ENCODE results near the gene IQGAP2.
A peak's percentile ranks its signal among the peaks of the same experiment; 100 is the strongest.

The IQGAP2 gene

DNA sequence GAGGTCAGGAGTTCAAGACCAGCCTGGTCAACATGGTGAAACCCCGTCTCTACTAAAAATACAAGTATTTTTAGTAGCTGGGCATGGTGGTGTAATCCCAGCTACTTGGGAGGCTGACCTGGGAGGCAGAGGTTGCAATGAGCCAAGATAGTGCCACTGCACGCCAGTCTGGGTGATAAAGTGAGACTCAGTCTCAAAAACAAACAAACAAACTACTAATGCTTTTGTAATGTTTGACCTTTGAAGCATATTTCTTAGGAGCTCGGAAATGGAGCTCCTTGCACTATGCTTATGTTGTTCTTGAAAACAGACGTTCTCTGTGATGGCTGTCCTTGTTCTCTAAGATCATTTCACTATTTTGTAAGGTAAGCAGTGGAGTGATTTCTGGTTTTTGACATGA, 214.1 kb downstream of the IQGAP2 start:
- DNase-seq: no peak

- no peak for DNase-seq
These were observed 214.6 kb downstream of the IQGAP2 start for GRCh38 chr5:76617675-76618074.

DNA sequence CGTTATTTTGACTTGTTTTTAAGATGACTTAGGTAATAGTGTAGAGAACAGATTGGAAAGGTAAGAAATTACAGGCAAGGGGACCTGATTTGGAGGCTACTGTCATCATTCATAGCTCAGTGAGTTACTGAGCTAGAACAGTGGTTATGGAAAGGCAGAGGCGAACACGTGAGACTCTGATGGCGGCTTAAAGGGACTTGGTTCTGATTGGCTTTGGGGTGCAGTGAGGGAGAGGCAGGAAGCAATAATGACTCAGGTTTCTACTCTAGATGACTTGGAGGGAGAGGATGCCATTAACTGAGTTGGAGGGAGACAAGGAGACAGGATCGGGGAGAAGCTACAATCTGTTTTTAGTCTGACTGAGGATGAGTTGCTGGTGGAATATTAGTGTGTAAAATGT, 217.1 kb downstream of the IQGAP2 start:
- DNase-seq: no peak

- DNase-seq: no peak
These were observed 219.0 kb downstream of the IQGAP2 start for GRCh38 chr5:76622076-76622475.

GRCh38 chr5:76622973-76623596, 220.0 kb downstream of the IQGAP2 start, which contains the start of gene F2RL2:
TSS of gene F2RL2 (minus strand) at chr5:76623403. CDS start at chr5:76623230, 173 bp downstream.
- no peak for DNase-seq

DNA sequence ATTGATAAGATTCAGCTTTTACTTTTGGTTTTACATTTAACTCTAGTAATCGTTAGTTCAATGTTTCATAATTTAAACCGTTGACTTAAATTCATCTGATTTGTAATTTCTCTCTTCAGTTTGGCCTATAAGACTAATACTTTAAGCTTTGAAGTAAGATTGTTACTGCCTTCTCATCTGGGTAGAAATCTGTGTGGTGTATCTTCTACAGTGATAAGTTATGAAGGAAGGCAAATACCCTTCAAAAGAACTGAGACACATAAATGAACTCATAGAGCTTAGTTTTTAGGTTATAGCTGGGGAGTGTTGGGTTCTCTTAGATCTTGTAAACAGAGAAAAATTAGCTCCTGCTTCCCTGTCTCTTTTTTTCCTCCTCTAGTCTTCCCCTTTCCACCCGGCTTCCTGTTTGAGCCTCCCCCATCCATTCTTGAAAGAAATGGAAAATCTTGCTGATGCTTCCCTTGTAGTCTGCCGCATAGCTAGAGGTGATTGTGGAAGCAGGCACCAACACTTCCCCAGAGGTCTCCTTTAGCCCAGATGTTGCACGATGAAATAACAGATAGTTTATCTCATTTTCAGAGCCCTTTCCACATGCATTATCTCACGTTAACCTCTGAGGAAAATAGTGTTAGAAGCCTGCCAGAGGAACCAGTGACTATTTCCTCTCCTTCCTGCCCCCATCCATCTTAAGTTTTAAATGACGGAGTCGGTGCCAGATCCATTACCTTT, 222.2 kb downstream of the IQGAP2 start:
- no peak for DNase-seq

DNA sequence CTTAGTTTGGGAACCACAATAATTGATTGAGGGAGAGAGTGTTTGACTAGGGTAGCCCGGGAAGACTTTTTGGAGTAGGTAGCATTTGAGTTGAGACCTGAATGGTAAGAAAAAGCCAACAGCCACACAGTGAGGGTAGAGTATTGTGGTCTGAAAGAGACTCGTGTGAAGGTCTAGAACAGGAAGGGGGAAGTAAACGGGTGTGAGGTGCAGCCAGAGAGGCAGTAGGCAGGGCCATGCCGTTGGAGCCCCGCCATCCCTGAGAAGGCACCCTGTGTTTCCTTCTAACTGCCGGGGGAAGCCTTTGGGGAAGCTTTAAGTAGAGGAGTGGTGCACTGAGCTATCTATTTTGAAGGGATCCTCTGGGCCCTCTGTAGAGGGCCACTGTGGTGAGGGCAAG, 223.7 kb downstream of the IQGAP2 start:
- no peak for DNase-seq

- no peak for DNase-seq
These were observed 231.6 kb downstream of the IQGAP2 start for GRCh38 chr5:76634661-76635060.

- no peak for DNase-seq
These were observed 234.4 kb downstream of the IQGAP2 start for GRCh38 chr5:76637490-76637889.

DNA sequence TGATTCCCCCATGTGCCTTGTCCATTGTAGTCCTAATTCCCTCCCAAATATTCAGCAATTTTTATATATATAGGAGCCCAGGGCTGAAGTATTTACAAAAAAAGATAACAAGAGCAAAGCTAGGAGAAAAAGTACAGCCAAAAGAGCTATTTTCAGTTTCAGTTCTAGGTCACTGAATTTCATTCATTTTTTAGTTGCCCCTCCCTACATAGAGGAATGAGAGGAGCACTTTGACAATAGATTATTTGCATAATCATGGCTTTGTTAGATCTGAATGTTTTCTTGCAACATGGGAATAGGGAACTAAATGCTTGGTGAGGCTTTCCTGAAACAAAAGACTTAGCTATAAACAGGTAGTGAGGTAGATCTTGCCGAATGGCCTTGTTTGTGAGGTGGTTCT, 235.4 kb downstream of the IQGAP2 start:
- DNase-seq: no peak

DNA sequence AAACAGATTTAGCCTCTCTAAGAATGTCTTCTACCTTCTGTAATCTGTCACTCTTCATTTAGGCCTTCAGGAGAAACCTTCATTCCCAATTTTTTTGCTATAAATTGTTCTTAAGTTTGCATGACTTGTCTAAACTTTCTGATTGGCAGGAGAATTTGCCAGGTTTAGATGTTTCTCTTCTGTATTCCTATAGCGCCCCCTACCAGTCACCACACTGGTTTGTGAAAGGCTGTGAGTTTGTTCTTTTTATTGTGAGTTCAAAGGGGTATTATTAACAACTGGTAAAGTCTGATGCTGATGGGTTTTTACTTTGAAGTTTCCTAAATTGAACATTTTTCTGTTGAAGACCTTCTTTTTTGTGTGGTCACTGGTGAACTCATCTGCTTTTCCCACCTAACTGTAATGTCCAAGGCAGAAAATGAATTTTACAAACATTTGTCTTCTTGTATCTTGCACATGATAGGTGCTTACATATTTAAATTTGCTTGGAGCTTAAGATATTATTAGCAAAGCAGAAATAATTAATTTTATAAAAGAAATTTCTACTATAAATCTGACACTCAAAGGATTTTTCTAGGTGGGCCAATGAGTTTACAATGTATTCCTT, 238.5 kb downstream of the IQGAP2 start:
- DNase-seq: peak; percentile 86

GRCh38 chr5:76642390-76643040, 239.4 kb downstream of the IQGAP2 start:
- no peak for DNase-seq

GRCh38 chr5:76643371-76643770, 240.3 kb downstream of the IQGAP2 start:
- DNase-seq: no peak

DNA sequence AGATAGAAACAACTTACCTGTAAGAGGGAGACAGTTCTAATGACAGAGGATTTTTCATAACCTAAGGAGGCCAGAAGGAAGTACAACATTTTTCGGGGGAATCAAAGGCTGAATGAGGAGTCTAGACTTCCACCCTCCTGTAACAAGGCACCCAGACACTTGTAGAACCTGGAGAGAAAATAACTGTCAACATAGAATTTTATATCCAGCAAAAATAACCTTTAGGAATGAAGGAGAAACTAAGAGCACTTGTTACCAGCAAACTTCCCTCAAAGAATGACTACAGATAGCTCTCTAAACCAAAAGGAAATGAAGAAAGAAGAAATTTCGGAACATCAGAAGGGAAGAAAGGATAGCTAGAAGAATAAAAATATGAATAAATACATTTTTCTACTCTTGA, 246.1 kb downstream of the IQGAP2 start:
- DNase-seq: no peak

DNA sequence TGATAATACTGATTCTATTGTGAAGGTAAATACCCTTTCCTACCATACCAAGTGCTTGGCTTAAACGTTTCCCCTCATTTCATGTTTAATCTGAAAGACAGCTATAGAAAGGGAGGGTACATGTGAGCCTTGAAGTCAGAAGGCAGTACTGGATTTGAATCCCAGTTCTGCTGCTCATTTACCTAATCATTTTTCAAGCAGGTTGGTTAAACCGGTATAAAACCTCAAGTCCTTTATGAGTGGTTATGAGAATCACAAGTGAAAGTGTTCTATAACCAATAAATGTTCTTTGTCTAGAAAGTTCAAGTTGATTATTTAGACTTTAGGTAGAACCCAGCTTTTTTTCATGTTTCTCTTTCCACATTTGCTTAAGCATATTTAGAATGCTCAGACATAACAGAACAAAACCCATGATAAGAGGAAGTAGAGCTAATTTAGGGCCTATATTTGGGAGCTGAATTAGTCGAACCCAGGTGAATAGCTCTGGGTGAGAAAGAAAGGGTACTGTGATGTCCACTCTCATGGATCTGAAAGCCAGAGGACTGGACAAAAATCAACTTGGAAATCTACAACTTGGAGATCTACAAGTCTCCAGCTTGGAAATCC, 249.8 kb downstream of the IQGAP2 start:
- DNase-seq: no peak

GRCh38 chr5:76657091-76657490, 254.0 kb downstream of the IQGAP2 start:
- no peak for DNase-seq

GRCh38 chr5:76657683-76658311, 254.7 kb downstream of the IQGAP2 start:
- DNase-seq: no peak

DNA sequence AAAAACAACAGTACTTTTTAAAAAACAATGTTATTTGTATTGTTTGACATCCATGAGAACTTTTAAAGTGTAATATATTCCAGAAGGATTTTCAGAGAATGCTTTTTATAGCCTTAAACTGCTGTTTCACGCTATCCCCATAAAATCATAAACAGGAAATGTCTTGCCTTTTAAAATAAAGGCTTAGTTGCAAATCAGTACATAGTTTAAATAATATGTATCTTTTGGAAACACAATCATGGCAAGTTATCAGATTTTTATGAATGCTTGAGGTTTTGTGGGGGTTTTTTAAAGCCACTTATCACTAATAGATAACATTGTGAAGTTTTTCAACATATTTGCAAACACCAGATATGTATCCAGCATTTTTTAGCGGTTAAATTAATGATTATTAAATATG, 257.3 kb downstream of the IQGAP2 start:
- no peak for DNase-seq

DNA sequence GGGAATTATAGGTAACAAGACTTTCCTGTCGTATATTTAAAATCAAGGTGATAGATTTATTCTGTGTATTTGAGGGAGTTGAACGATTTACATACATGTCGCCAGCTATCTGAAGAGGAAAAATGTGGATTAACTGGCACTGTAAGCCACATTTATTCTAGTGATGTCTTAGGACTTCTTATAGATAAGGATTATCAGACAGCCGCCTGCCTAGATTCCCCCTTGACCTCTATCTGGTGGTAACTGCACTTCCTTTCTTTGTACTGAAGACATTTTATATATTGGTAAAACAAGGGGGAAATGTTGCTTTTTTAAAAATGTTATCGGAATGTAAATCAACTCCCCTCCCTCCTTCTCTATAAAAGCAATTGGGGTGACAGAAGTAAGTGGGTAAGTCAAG, 259.4 kb downstream of the IQGAP2 start:
- DNase-seq: no peak

DNA sequence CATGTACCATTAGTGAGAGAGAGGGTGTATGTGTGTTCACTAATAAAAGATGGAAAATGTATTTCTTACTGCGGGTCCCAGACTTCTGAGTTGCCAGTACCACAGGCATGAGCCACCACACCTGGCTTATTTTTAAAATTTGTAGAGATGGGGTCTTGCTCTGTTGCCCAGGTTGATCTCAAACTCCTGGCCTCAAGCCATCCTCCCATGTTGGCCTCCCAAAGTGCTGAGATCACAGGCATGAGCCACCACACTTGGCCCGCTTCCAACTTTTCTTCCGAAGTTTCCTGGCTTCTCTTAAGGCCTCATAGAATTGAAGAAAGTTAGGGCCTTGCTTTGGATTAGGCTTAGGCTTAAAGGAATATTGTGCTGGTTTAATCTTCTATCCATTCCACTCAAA, 260.5 kb downstream of the IQGAP2 start:
- DNase-seq: no peak

DNA sequence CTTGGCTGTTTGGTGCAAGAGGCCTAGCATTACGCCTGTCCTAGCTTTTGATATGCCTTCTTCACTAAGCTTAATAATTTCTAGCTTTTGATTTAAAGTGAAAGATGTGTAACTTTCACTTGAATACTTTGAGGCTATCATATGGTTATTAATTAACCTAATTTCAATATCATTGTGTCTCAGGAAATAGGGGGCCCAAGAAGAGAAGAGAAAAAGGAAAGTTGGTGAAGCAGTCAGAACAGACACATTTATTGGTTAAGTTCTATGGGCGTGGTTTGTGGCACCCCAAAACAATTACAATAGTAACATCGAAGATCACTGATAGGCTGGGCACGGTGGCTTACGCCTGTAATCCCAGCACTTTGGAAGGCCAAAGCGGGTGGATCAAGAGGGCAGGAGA, 261.0 kb downstream of the IQGAP2 start:
- DNase-seq: no peak

- no peak for DNase-seq
These were observed 264.4 kb downstream of the IQGAP2 start for GRCh38 chr5:76667495-76667894.

DNA sequence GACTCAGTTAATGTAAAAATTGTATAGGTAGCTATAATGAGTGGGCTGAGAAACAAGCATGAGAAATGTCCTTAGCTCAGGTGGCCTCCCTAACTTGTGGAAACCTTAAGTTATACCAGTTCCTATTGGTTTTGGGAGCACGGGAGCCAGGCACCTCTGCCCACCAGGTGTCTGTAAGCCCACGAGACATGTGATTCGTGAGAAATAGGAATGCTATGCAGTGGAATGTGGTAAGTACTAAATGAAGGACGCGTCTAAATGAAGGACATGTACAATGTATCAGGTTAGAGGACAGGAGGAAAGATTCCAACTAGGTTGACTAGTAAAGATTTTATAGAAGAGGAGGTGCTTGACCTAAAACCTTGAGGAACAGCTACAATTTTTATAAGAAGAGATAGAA, 266.2 kb downstream of the IQGAP2 start:
- DNase-seq: no peak

Data from stimulated activated CD8-positive, alpha-beta memory T cell treated with anti-CD3 and anti-CD28 coated beads, Interleukin-4, amount 100 ng/mL, for 48 hours (primary cell).